ENCODE data around the gene NCR3LG1. TPM values are rescaled to one million over a fixed set of nuclear protein-coding genes. Genes with fewer than 3 reads are reported as not detected.
A peak's percentile ranks its signal among the peaks of the same experiment; 100 is the strongest.

Gene NCR3LG1
- under 1 TPM; 0.23 to 0.53 (median 0.36) TPM for polyA plus RNA-seq (ENCODE audit: insufficient read length in 10 of 10)
- long read RNA-seq, donor 1: 0 reads
- long read RNA-seq, donor 2: 0 reads
- long read RNA-seq, donor 3: 0 reads
- long read RNA-seq, donor 4: 0 reads
- long read RNA-seq, donor 5: 0 reads
- long read RNA-seq, donor 6: 0 reads
- long read RNA-seq, donor 7: 0 reads
- long read RNA-seq, donor 8: 0 reads
- long read RNA-seq, donor 9: 0 reads

- peak in 2 of 3 donors; percentile 37 to 77 for DNase-seq
Observed at GRCh38 chr11:17351510-17352176, at the start of gene NCR3LG1. NCR3LG1 (plus strand) TSS chr11:17351800; CDS start chr11:17351970, 170 bp downstream.

DNA sequence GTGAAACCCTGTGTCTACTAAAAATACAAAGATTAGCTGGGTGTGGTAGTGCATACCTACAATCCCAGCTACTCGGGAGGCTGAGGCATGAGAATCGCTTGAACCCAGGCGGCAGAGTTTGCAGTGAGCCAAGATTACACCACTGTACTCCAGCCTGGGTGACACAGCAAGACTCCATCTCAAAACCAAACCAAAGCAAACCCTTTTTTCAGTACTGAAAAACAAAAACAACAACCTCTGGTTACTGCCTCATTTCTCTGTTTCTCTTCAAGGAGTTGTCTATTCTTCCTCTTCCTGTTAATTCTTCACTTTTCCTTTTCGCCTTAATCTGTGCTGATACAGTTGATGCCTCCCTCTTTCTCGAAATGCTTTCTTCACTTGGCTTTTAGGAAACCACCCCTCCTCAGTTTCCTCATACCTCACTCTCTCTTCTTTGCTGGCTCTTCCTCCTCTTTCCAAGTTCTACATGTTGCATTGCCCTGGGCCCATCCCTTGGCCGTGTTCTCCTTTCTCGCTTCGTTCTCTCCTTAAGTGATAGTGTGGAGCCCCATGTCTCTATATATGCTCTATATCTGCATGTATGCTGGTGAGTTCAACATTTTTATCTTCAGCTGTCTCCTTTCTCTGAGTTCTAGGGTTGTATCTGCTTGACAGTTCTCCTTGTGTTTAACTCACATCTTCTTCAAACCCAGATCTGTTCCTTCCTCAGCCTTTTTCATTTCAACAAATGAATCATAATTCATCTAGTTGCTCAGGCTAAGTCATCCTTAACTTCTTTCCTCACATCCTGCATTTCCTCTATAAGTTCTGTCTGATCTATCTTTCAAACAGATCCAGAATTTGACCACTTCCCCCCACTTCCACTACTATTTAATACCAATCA is 38.0 kb upstream of the NCR3LG1 start:
- DNase-seq: no peak

- peak in 2 of 3 donors; percentile 2 to 47 for DNase-seq
Observed at GRCh38 chr11:17314232-17314547, 37.4 kb upstream of the NCR3LG1 start.

DNA sequence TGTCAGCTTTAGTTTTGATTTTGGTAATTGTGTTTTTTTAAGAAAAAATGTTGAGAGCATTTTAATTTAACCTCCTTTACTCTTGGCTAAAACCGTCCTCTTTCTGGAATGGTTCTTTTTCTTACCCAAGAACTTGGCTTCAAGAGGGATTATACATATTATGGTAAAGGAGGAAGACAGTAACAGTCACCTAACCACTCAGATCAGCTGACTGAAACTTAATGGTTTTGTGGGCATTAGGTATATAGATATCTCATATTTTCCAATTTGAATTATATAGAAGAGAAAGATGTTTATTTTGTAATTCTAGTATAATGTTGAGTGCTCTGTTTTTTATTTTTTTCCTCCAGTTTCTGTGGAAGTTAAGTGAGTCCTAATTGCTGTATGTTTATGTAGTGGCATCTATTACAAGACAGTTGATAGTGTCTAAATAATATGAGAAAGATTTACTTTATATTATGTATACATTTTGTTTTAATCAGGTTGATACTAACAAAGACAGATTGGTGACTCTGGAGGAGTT is 36.6 kb upstream of the NCR3LG1 start:
- DNase-seq: no peak

DNA sequence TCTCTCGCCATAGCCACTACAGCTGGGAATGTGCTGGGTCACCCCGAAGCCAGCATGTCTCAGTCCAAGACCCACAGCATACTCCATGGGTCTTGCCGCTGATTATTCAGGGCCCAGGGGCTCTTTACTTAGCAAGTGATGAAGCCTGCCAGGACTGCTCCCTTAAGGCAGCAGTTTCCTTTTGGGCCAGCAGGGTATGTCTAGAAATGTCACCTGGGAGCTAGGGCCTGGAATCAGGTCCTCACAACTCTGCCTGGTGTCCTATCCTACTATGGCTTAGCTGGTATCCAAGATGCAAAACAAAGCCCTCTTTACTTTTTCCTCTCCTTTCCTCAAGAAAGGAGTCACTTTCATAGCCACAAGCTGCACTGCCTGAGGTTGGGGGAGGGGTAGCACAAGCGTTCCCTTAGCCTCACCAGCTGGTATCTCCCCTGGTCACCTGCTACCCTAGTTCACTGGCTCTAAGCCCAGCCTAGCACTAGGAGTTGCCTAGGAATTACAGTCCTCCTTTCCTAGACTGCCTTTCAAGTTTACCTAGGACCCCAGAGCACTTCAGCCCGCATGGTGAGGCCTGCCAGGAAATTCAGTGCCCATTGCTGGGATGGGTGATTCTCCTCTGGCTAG is 22.6 kb upstream of the NCR3LG1 start:
- DNase-seq: no peak

GRCh38 chr11:17331669-17332068 is 19.9 kb upstream of the NCR3LG1 start:
- no peak for DNase-seq

DNA sequence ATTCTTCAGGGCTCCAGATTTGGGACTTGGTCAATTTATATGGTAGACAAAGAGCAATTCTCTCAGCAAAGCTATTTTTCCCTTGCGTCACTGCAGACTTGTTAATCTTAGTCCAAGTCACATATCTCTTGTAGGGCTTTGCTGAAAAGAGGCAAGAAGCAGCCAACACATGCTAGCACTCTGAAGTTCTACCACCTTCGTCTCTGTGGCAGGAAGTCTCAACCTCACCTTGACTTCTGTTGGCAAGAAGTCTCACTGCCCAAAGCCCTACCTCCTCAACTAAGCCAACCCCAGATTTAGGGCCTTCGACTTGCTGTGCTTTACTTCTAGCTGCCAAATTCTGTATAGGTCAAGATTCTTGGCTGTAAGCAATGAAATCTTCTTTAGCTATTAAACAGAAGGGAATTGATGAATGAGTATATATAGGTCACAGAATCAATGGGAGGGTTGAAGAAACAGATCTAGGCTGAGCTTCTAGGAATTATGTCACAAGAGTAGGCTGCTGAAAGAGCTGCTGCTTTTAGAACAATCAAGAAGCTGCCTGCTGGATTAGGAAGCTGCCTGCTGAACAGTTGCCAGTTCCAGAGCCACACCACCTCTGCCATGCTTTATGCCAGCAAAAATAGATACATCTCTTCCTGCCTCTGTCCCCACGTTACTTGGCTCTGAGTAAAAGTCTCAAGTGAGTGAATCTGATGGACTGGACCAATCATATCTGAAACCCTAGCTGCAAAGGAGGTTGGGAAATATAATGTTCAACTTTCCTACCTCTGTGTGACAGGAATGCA is 17.6 kb upstream of the NCR3LG1 start:
- DNase-seq: no peak

GRCh38 chr11:17343257-17343656 is 8.3 kb upstream of the NCR3LG1 start:
- no peak for DNase-seq

GRCh38 chr11:17343907-17344306 is 7.7 kb upstream of the NCR3LG1 start:
- peak in 1 of 3 donors; percentile 40 for DNase-seq

DNA sequence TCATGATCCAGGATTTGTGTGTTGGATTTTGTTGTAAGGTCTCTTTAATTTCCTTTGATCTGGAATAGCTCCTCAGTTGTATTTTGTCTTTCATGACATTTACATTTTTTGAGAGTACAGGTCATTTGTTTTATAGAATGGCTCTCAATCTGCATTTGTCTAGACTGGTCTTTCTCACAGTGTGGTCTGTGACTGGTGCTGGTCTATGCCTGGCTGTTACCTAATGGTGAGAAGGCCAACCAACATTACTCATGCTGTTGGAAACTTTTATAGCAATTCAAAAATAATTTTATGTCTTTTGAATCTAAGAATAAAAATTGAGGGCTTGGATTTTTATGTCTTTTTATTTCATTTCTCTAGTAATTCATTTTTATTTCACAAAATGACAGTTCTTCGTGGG is 3.9 kb upstream of the NCR3LG1 start:
- DNase-seq: no peak

- DNase-seq: peak in 1 of 3 donors; percentile 5
Observed at GRCh38 chr11:17350455-17351171, 987 bp upstream of the NCR3LG1 start.

- DNase-seq: no peak
Observed at GRCh38 chr11:17351172-17351509, 459 bp upstream of the NCR3LG1 start.

DNA sequence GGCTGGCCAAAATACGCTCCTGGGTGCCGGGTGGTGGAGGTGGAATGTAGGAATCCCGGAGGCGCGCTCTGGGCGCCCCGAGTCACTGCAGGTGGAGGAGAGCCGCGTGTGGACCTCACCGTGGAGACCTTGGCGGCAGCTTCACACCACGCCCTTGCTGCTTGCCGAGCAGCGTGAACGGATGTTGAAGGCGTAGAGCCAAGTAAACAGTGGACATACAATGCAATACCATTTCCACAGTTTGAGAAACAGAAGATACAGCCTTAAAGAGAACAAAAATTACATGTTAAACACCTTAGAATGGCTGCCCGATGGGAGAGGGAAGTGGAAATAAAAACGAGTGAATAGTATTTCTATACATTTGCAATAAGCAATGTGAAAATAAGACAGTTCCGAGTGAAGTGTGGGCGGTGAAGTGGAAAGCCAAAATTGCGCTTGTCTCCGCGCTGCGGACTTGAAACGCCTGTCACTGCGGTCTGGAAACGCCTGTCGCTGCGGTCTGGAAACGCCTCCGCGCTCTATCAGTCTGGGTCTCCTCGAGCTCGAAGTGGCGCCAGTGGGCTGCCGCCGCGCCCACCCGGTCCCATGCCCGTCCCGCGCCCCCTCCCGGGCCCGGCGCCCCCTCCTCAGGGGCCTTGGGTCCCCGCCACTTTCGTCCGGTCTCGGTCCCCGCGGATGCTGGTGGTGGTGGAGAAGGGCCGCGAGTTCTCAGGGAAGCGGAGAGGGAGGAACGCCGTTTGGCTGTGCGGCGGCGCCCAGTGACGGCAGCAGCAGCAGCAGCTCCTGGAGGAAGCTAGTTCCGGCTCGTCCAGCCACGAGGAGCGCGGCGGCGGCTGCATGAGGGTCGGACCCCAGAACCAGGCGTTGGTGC is 1.6 kb downstream of the NCR3LG1 start:
- peak; percentile 50 to 94 (median 68) for DNase-seq

DNA sequence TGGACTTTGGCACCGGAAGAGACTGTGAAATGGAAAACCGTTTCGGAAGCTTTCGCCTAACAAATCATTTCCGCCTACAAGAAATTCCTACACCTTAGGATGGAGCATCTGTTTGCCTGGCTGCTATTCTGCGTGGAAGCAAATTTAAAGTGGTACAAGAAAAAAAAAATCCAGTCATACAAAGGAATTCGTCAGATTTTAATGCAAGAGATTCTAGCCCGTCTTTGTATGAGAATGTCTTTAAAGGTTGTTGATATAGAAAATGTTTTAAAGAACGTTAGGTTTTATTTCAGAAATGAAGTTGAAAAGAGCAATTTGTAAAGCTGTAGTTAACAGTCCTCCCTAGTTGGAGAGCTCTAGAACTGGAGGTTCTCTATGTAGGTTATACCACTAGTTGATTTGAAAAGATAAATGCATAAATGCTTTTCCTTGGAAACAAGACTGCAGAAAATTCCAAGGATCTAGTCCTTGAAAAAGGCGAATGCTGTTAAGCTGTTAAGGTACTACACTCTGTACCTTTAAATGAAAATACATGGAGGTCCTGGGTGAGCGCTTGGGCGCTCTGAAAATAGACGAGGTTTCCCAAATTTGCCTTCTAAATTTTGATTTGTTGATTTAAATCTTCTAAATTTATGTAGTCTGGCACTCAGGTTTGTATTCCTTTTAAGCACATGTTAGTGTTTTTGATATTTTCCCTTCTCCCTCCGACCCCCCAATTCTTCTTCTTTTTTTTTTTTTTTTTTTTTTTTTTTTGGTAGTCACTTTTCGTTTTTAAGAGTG is 2.4 kb downstream of the NCR3LG1 start:
- DNase-seq: no peak

DNA sequence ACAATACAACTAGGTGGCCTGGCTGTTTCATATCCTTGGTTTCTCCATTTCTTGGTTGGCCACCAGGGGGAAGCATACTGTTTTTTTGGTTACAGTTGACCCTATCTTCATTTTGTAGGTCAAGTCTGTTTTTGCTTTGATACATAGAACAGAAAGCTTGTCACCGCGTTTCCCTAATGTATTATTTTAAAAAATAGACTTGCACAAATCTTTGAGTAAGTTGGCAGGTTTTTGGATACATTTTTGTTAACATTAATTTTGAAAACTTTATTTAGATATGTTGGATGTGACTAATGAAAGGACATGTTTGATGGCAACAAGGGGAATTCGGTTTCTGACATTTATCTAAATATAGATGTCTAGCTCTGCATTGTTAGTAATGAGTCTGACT is 3.0 kb downstream of the NCR3LG1 start:
- peak; percentile 55 to 76 (median 61) for DNase-seq

DNA sequence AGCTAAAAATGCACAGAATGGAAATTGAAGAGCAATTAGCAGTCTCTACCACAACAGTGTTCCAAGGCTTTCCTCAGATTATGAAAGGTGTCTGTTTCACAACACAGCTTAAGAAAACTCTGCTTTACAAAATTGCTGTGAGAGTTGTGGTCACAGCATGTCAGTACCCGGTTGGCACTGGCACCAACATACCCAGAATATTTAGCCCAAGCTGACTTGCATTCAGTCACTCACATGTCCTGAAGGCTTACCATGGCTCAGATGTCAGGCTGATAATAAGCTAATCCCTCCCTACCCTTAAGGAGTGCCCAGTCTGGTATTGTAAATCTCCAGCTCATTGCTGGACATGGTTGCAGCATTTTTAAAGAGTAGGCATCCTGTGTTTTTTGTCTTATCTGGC is 14.9 kb downstream of the NCR3LG1 start:
- DNase-seq: no peak

DNA sequence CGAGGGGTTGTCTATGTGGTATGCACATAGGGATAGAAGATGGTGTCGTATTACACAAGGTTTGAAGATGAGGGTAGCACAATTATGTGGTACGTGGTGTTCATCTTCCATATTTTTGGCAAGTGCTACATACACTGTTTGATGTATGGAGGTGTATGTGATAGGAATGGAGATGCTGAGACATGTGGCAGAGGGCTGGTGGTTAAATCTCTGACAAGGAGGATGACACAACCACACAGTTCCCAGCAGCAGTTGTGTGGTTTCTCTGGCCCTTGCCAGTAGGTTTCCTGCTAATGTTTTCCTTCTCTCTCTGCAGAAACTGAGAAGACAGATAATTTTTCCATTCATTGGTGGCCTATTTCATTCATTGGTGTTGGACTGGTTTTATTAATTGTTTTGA is 17.0 kb downstream of the NCR3LG1 start:
- no peak for DNase-seq

DNA sequence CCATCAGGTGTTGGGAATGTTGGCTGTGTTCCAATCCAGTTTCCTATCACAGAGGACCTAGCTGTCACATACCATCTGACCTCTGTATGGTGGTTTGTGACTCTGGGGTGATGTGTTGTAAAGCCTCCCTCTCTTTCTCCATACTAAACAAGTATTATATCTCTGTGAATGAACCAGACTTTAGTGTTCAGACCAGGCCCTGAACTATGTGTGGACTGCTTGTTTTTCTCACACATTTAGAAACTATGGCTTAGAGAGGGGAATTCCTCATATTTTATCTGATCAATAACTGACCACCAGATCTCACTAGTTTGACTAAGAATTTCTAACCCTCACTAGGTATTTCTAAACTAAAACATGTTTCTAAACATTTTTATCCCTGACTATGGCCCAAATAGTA is 17.5 kb downstream of the NCR3LG1 start:
- no peak for DNase-seq

Data from muscle of back (tissue), 13 donors.